ENCODE data around the gene RTEL1.

RTEL1 gene

GRCh38 chr20:63672666-63673065 lies 14.6 kb downstream of the RTEL1 start:
- no peak for DNase-seq

DNA sequence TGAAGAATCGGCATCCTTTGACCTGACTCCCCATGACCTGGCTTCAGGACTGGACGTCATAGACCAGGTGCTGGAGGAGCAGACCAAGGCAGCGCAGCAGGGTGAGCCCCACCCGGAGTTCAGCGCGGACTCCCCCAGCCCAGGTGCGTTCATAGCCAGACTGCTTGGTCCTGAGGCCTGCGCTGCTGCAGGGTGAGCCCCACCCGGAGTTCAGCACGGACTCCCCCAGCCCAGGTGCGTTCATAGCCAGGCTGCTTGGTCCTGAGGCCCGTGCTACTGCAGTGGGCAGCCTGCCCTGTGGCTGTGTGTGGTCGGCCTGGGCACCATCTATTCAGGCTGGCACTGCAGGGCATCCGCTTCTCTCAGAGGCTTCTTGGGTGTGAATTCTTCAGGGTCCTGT lies 15.8 kb downstream of the RTEL1 start:
- DNase-seq, result no peak

DNA sequence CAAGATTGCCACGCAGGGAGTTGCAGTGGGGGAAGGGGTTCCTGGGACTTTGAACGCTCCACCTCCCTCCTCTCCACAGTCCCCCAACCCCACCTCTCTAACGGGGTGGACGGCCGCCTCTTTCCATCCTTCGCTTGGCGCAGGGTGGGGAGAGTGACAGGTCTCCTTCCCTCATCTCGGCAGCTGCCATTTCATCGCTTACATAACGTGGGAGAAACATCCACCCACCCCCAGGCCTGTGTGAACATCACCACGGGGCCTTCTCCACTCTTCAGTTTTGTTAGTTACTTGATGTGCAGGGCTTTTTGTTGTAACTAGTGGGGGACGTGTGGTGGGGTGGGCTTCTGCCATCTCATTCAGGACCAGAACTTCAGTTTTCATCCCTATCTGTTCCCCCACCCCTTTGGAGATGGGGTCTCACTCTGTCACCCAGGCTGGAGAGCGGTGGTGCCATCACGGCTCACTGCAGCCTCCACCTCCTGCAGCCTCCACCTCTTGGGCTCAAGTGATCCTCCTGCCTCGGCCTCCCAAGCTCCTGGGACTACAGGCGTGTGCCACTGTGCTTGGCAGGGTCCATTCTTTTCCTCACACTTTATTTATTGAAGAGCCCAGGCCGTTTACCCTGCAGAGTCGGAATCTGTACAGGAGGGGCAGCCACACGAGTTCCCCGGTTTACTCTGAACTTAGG lies 17.7 kb downstream of the RTEL1 start:
- DNase-seq, result no peak

DNA sequence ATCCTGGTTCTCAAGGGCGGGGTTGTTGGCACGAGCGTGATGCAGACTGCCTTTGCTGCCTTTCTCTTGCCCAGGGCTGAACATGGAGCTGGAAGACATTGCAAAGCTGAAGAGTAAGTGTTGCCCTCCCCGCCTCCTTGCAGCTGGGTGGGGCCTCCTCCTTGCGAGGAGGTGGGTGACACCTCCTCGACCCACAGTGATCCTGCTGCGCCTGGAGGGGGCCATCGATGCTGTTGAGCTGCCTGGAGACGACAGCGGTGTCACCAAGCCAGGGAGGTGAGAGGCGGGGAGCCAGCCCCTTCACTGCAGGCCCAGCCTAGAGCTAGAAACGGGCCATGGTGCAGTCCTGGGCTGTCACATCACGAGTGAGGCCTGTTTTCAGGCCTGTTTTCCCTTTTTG lies 20.0 kb downstream of the RTEL1 start:
- DNase-seq, result no peak

GRCh38 chr20:63678667-63679465 lies 20.8 kb downstream of the RTEL1 start:
- no peak for DNase-seq

DNA sequence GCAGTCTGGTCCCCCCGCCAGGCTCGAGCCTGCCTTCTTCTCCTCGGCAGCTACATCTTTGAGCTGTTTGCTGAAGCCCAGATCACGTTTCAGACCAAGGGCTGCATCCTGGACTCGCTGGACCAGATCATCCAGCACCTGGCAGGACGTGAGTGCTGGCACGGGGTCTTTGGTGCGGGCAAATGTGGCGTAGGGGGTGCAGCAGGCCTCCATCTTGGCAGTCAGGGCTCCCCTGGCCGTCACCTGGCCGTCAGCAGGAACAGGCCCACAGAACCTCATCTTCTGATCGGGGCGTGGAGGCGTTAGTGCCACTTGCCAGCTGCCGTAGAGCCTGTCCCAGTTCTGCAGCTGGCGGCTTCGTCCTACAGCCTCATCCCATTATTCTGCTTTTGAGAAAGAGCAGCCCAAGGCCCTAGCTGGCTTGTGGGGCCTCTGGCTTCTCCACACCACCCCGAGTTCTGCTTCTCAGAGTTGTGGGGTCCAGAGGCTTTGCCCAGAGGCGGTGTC lies 21.7 kb downstream of the RTEL1 start:
- no peak for DNase-seq

DNA sequence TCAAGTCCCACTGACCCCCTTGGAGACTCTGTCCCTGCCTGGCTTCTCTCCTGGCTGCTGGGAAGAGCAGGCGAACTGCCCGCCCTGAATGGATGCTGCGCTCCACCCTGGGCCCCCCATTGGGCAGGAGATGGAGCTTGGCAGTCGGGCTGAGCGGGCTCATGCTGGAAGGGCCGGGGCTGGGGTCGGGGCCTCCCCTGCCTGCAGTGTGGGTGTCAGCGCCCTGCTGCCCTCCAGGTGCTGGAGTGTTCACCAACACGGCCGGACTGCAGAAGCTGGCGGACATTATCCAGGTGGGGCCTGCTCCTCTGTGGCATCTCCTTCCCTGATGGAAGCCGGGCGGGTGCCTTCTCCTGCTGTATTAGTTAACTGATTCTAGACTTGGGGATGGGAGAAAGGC lies 22.3 kb downstream of the RTEL1 start:
- no peak for DNase-seq

DNA sequence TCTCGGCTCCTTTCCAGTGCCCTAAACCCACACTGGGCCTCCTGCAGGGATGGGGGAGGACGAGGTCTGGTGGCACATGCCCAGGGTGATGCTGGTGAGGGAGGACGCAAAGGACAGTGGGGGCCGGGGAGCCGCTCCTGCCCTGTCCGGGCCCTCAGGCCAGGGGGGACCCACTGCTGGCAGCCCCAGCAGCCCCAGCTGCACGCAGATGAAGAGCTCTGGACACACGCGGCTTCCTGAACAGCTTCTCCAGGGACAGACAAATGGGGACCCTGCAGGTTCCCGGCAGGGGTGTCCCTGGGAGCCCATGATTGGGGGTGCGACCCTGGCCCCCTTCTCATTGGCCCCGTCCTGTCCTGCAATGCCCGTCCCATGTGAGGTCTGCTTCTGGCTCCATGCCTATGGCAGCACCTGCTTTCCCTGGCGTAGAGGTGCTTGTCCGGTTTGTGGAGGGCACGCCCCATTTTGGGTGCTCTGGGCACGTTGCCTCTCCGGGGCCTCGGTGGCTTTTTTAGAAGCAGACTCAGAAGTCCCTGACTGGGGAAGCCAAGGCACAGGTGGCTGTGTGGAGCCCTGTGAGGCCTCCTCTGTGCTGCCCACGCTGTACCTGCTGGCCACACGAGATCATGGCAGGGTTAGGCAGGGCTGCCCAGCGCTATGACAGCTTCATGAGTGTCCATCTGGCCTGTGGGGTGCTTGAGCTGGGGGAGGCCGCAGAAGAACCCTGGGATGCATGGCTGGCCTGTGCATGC lies 22.9 kb downstream of the RTEL1 start:
- no peak for DNase-seq

DNA sequence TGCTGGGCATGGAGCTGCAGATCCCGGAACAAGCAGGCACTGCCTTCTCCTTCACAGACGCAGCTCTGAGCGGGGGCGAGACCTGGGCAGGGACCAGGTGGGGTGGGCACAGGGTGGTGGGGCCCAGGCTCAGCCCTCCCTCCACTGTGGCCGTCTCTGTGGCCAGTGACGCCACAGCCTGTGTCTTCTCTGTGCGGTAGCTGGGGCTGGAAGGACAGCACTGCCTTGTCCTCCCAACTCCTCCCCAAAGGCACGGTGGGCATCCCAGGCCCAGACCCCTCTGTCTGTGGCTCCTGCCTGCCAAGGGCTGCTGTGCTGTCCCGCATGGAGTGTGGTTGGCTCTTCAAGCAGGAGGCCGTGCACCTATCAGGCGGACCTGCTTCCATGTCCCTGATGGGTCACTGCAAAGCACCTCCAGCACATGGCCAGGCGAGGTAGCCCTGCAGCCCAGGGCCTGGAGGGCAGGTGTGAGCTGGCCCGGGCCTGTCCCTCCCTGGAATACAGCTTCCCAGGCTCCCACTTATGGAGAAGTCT lies 23.6 kb downstream of the RTEL1 start:
- DNase-seq, result no peak

GRCh38 chr20:63682384-63683139 lies 24.4 kb downstream of the RTEL1 start:
- no peak for DNase-seq

- no peak for DNase-seq
Measured at GRCh38 chr20:63685269-63686026, 27.3 kb downstream of the RTEL1 start.

GRCh38 chr20:63686094-63686491 lies 28.0 kb downstream of the RTEL1 start:
- no peak for DNase-seq

- DNase-seq, result no peak
Measured at GRCh38 chr20:63686492-63687321, 28.6 kb downstream of the RTEL1 start.

DNA sequence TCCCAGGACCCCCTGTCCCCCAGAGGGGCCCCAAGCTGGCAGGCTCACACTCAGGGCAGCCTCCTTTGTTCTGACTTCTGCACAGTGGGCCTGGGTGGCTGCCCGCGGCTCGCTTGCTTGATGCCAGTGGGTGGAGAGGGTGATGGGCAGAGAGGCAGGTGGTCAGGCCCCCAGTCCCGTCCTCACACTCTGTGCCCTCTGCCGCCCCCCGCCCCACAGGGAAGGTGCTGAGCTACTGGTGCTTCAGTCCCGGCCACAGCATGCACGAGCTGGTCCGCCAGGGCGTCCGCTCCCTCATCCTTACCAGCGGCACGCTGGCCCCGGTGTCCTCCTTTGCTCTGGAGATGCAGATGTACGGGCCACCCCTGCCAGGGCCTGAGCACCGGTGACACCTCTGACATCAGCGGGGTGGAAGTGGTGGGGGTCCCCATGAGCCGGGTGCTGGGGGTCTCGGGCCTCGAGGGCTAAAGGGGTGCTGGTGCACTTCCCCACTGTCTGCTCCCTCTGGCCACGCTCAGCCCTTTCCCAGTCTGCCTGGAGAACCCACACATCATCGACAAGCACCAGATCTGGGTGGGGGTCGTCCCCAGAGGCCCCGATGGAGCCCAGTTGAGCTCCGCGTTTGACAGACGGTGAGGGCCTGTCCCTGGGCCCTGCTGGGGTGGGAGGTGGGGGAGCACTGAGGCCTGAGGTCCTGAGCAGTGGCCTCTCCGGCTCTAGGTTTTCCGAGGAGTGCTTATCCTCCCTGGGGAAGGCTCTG lies 29.5 kb downstream of the RTEL1 start:
- DNase-seq, result no peak

DNA sequence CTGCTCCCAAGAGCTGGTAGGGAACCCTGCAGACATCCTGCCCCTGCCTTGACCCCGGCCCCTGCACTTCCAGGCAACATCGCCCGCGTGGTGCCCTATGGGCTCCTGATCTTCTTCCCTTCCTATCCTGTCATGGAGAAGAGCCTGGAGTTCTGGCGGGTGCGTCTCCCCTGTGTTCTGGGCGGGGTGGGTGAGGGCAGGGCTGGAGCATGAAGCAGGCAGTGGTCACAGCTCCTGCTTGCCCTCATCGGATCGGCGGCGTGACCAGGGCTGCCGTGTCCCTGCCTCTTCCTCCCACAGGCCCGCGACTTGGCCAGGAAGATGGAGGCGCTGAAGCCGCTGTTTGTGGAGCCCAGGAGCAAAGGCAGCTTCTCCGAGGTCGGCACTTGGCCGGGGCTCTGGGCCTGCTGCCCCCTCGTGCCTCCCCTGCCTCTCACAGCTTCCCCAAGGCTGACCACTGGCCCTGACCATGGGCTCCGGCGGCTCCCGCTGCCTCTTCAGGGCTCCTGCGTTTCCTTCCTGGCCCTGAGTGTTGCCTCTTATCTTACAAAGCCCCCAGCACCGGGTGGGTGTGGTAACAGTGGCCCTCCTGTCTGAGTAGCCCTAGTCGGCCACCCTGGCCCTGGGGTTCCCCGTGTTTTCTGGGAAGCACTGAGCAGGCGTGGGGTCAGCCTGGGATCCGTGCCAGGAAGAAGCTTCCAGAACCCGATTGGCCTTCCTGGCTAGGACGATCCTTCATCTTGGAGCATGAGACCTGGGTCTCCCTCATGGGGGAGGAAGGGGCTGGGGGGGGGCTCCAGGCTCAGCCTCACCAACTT lies 30.3 kb downstream of the RTEL1 start:
- DNase-seq, result no peak

DNA sequence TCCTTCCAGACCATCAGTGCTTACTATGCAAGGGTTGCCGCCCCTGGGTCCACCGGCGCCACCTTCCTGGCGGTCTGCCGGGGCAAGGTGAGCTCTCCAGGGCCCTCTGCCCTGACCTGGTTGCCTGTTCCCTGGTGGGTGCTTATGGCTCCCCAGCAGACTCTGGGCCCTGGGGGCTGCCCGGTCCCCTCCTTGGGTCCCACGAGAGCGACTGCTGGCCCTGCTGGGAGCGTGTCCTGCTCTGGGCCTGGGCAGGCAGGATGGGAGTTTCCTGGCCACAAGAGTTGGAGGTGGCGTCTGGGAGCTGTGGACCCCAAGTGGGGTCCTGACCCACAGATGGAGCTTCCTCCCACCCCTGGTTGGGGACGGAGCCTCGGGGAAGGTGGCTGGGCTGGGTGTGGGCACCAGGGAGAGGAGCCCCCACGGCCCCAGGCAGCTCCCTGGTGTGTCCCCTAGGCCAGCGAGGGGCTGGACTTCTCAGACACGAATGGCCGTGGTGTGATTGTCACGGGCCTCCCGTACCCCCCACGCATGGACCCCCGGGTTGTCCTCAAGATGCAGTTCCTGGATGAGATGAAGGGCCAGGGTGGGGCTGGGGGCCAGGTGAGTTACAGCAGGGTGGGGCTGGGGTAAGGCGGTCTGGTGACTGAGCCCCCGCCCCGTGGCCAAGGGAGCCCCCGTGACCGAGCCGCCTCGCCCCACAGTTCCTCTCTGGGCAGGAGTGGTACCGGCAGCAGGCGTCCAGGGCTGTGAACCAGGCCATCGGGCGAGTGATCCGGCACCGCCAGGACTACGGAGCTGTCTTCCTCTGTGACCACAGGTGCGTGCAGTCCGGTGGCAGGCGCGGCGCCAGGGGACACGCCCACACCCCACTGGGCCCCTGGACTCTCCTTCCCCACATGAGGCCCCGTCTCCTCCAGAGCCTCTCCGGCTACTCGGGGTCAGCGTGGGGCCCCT lies 31.2 kb downstream of the RTEL1 start:
- DNase-seq, result no peak

DNA sequence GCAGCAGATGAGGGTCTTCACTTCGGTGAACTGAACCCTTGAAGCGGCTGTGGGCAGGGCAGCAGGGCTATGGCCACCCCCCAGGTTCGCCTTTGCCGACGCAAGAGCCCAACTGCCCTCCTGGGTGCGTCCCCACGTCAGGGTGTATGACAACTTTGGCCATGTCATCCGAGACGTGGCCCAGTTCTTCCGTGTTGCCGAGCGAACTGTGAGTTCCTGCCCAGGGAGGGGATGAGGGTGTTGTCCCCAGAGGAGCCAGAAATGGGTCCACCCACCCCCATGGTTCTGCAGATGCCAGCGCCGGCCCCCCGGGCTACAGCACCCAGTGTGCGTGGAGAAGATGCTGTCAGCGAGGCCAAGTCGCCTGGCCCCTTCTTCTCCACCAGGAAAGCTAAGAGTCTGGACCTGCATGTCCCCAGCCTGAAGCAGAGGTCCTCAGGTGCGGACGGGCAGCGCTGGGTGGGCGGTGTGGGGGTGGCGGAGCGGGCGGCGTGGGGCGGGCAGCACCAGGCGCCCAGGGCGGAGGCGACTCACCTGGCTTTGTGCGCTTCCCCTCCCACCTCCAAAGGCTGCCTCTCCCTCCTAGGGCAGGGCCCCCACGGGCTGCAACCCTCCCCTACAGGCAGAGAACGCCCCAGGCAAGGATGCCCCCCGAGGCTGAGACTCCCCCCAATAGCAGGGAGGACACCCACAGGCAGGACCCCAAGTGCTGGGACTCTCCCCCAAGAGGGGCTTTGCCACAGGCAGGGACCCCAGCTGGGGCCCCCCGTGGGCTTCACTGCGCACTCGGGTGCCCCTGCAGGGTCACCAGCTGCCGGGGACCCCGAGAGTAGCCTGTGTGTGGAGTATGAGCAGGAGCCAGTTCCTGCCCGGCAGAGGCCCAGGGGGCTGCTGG lies 32.1 kb downstream of the RTEL1 start:
- no peak for DNase-seq

All from NCI-H774 (cell line).